IPS DF 6.9 (cell line): ENCODE data around the gene ADPRS.

Experiments used
- DNase-seq: peaks from one replicate; pipeline ENCODE4 v3.0.0-alpha.2; 2013; ENCODE audit warnings: low read depth, low spot score
- H3K27ac ChIP-seq: one replicate; pipeline ENCODE4 v1.5.1; 2013; ENCODE audit warnings: low read length, control low read depth
- H3K27me3 ChIP-seq: 2 replicates; pipeline ENCODE4 v1.6.1; 2013; ENCODE audit warnings: mild to moderate bottlenecking, low read length; ENCODE audit not compliant: control insufficient read depth, insufficient read depth
- H3K36me3 ChIP-seq: 2 replicates; pipeline ENCODE4 v1.6.1; 2013; ENCODE audit warnings: low read length; ENCODE audit not compliant: control insufficient read depth, insufficient read depth
- H3K4me1 ChIP-seq: 2 replicates; pipeline ENCODE4 v1.6.1; 2013; ENCODE audit warnings: low read length; ENCODE audit not compliant: control insufficient read depth, insufficient read depth
- H3K4me3 ChIP-seq: 2 replicates; pipeline ENCODE4 v1.5.1; 2013; ENCODE audit warnings: mild to moderate bottlenecking, low read length
- H3K9me3 ChIP-seq: 2 replicates; pipeline ENCODE4 v1.6.1; 2013; ENCODE audit warnings: low read length, inconsistent platforms; ENCODE audit not compliant: control insufficient read depth, insufficient read depth
- WGBS: extraction: QIAGEN DNeasy Blood & Tissue Kit; methylation state at CpG from one replicate; pipeline ENCODE4 v1.1.7; 2013; ENCODE audit warnings: mixed read lengths, missing lambda C conversion rate; ENCODE audit not compliant: insufficient read length, insufficient coverage; 5-methylcytosine and 5-hydroxymethylcytosine counted together

ADPRS gene

GRCh38 chr1:36095760-36096405, 7.2 kb downstream of the ADPRS start:
- Histone ChIP-seq H3K4me1 (peaks cover 3% of the 10 kb centered on the region; the same call in 1 of the 2 replicates), H3K4me3 (no peak overlapping the region), H3K27me3 (no peaks in the 10 kb centered on the region), H3K27ac (no peak overlapping the region), H3K9me3 (no peaks in the 10 kb centered on the region), H3K36me3 (peaks cover 37% of the 10 kb centered on the region)
- no peak for DNase-seq
- WGBS = no CpG with 5 or more reads among the region's 15 CpGs

- DNase-seq = no peak
- no peak overlapping the region for H3K27ac ChIP-seq
- H3K9me3 ChIP-seq = no peaks in the 10 kb centered on the region
- H3K4me3 ChIP-seq = no peak overlapping the region
- WGBS = no CpG with 5 or more reads among the region's 16 CpGs
- no peaks in the 10 kb centered on the region for H3K27me3 ChIP-seq
- peaks cover 3% of the 10 kb centered on the region; the same call in 1 of the 2 replicates for H3K4me1 ChIP-seq
- H3K36me3 ChIP-seq = peaks cover 32% of the 10 kb centered on the region
Observed at GRCh38 chr1:36096500-36097432, 8.1 kb downstream of the ADPRS start.

GRCh38 chr1:36097693-36098585, 9.2 kb downstream of the ADPRS start:
- H3K9me3 ChIP-seq = no peaks in the 10 kb centered on the region
- no CpG with 5 or more reads among the region's 33 CpGs for WGBS
- H3K27me3 ChIP-seq = no peaks in the 10 kb centered on the region
- no peak overlapping the region for H3K27ac ChIP-seq
- H3K4me1 ChIP-seq = peaks cover 3% of the 10 kb centered on the region; the same call in 1 of the 2 replicates
- H3K36me3 ChIP-seq = peaks cover 20% of the 10 kb centered on the region
- DNase-seq = no peak
- no peak overlapping the region for H3K4me3 ChIP-seq

GRCh38 chr1:36098650-36099365, 10.1 kb downstream of the ADPRS start:
- H3K36me3 ChIP-seq = 0 out of 2 replicates have a peak, but pooled peaks cover 11% of the 10 kb centered on the region
- no peak for DNase-seq
- no peaks in the 10 kb centered on the region for H3K9me3 ChIP-seq
- WGBS = no CpG with 5 or more reads among the region's 13 CpGs
- no peak overlapping the region for H3K27ac ChIP-seq
- H3K4me3 ChIP-seq = no peak overlapping the region
- H3K27me3 ChIP-seq = no peaks in the 10 kb centered on the region
- H3K4me1 ChIP-seq = peaks cover 3% of the 10 kb centered on the region; the same call in 1 of the 2 replicates

- H3K27me3 ChIP-seq = no peaks in the 10 kb centered on the region
- H3K4me3 ChIP-seq = no peak overlapping the region
- H3K9me3 ChIP-seq = no peaks in the 10 kb centered on the region
- H3K4me1 ChIP-seq = peaks cover 3% of the 10 kb centered on the region; the same call in 1 of the 2 replicates
- DNase-seq = peak; percentile 84
- no CpG with 5 or more reads among the region's 18 CpGs for WGBS
- no peak overlapping the region for H3K27ac ChIP-seq
- 0 out of 2 replicates have a peak, but pooled peaks cover 4% of the 10 kb centered on the region for H3K36me3 ChIP-seq
Observed at GRCh38 chr1:36099681-36100341, 11.1 kb downstream of the ADPRS start.

GRCh38 chr1:36100376-36100775, 11.7 kb downstream of the ADPRS start:
- Histone ChIP-seq H3K4me3 (no peak overlapping the region), H3K27me3 (no peaks in the 10 kb centered on the region), H3K27ac (no peak overlapping the region), H3K4me1 (peaks cover 3% of the 10 kb centered on the region; the same call in 1 of the 2 replicates), H3K9me3 (no peaks in the 10 kb centered on the region), H3K36me3 (0 out of 2 replicates have a peak, but pooled peaks cover 4% of the 10 kb centered on the region)
- DNase-seq = no peak
- WGBS = no CpG with 5 or more reads among the region's 6 CpGs

GRCh38 chr1:36101546-36101945, 12.9 kb downstream of the ADPRS start:
- Histone ChIP-seq H3K36me3 (no peaks in the 10 kb centered on the region), H3K4me1 (peaks cover 3% of the 10 kb centered on the region; the same call in 1 of the 2 replicates), H3K9me3 (no peaks in the 10 kb centered on the region), H3K27ac (no peak overlapping the region), H3K27me3 (no peaks in the 10 kb centered on the region), H3K4me3 (no peak overlapping the region)
- no peak for DNase-seq
- no CpG with 5 or more reads among the region's 5 CpGs for WGBS

GRCh38 chr1:36106269-36106668, 17.6 kb downstream of the ADPRS start:
- WGBS = no CpG with 5 or more reads among the region's 5 CpGs
- no peaks in the 10 kb centered on the region for H3K27me3 ChIP-seq
- no peaks in the 10 kb centered on the region for H3K9me3 ChIP-seq
- no peak for DNase-seq
- no peak overlapping the region for H3K27ac ChIP-seq
- H3K36me3 ChIP-seq = no peaks in the 10 kb centered on the region
- no peak overlapping the region for H3K4me3 ChIP-seq
- H3K4me1 ChIP-seq = no peaks in the 10 kb centered on the region

GRCh38 chr1:36107394-36107793, 18.7 kb downstream of the ADPRS start:
- Histone ChIP-seq H3K4me3 (no peak overlapping the region), H3K27ac (no peak overlapping the region), H3K4me1 (no peaks in the 10 kb centered on the region), H3K27me3 (no peaks in the 10 kb centered on the region), H3K9me3 (no peaks in the 10 kb centered on the region), H3K36me3 (no peaks in the 10 kb centered on the region)
- DNase-seq = no peak
- WGBS = no CpG with 5 or more reads among the region's 9 CpGs
